ENCODE measurements around the gene OPTN.
"Not testable (repeated sequence)": the region's sequence is repeated elsewhere in the genome, so short reads cannot be mapped to it uniquely, and the experiment has no call there.

The OPTN gene

GRCh38 chr10:13090289-13090688, 9.7 kb upstream of the OPTN start:
- no peak for DNase-seq (ENCODE audit: low read depth in 2 of 2)

- no peak for DNase-seq (ENCODE audit: low read depth in 2 of 2)
Measured at GRCh38 chr10:13091801-13092200, 8.2 kb upstream of the OPTN start.

GRCh38 chr10:13092291-13093102, 7.5 kb upstream of the OPTN start:
- DNase-seq (ENCODE audit: low read depth in 2 of 2), result no peak

DNA sequence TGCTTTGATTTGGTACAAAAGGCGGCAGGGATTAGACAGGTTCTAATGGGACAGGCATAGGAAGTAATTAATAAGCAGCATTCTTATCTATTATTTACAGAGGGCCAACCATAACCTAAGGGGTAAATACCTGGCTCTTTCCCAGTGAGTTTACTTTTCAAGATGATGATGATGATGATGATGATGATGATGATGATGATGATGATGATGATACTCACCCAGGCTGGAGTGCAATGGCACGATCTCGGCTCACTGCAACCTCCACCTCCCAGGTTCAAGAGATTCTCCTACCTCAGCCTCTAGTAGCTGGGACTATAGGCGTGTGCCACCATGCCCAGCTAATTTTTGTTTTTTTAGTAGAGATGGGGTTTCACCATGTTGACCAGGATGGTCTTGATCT, 5.9 kb upstream of the OPTN start:
- DNase-seq (ENCODE audit: low read depth in 2 of 2), result not testable (repeated sequence)

- DNase-seq (ENCODE audit: low read depth in 2 of 2), result no peak
Measured at GRCh38 chr10:13095094-13095493, 4.9 kb upstream of the OPTN start.

- no peak for DNase-seq (ENCODE audit: low read depth in 2 of 2)
Measured at GRCh38 chr10:13095929-13096328, 4.0 kb upstream of the OPTN start.

GRCh38 chr10:13099144-13099665, 758 bp upstream of the OPTN start:
- no peak for DNase-seq (ENCODE audit: low read depth in 2 of 2)

DNA sequence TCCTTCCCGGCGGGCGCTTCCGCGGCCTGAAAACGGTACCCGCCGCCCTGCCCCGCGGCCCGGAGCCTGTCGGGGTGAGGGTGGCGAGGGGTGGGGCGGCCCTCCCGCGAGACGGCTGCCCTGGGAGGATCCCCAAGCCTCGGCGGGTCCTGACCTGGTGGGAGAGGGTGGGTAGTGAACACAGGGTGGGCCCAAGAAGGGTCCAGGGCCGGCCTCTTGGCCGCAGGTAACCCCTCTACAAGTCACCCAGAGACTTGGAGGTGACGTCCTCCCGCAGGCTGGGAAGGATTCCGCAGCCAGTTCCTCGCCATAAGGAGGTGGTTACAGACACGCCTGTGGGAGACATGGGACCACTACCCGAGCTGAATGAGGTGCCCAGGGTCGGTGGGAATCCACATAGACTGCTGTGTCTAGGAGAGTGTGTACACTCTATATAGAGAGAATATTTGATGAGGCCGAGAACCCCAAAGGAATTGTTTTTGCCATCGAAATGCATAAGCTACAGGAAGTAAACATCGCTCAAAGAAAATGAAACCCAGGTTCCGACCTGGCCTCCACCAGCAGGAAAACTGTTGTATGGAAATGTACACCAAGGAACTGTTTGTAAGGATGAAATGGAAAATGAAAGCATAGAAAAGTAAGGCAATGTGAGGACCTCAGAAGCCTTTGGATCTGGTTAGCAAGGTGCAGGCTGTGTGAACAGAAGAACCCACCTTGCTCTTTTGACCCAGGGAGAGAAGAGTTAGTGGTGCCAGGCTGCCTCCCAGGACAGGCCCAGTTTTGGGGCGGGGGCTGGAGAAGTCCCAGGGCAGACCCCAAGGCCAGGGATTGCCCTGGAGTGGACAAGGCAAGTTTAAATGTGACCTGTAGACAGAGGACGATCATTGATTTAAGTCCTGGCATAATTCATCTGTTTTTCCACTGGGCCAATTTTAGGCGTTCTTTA, 659 bp downstream of the OPTN start:
- no peak for DNase-seq (ENCODE audit: low read depth in 2 of 2)

- no peak for DNase-seq (ENCODE audit: low read depth in 2 of 2)
Measured at GRCh38 chr10:13102002-13102794, 2.2 kb downstream of the OPTN start.

DNA sequence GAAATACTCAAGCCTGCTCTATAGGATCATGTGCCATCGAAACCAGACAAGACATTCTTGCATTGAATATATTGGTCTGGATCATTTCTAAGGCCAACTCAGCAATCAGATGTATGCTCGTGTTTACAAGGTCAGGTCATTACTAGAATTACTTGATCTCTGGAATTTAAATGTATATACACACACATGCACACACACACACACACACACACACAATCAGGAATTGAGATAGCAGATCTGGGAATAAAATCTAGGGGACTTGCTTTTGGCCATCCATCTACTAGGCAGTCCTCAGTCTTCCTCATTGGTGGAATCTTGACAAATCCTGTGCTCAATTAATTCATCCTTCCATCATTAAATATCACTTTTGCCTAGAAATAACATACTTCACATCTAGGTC, 3.6 kb downstream of the OPTN start:
- no peak for DNase-seq (ENCODE audit: low read depth in 2 of 2)

GRCh38 chr10:13104697-13105096, 4.7 kb downstream of the OPTN start:
- no peak for DNase-seq (ENCODE audit: low read depth in 2 of 2)

- DNase-seq (ENCODE audit: low read depth in 2 of 2), result no peak
Measured at GRCh38 chr10:13105184-13105583, 5.2 kb downstream of the OPTN start.

GRCh38 chr10:13106387-13107045, 6.6 kb downstream of the OPTN start:
- no peak for DNase-seq (ENCODE audit: low read depth in 2 of 2)

DNA sequence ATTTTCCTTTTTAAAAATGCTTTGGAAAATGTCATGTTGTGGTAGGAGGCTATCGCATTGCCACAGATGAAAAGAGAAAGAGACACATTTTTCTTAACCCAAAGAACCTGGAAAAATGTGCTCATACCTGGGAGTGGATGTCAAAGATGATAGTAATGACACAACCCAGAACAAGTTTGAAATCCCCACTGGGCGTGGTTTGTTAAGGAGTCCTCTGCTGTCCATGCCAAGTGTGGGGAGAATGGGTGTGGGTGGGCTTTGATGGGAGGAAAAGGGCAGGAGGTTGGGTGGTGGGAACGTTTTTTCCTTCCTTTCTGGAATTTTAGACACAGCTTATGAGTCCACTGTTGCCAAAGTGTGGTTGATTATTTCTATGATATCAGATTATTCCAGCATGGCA, 10.9 kb downstream of the OPTN start:
- no peak for DNase-seq (ENCODE audit: low read depth in 2 of 2)

DNA sequence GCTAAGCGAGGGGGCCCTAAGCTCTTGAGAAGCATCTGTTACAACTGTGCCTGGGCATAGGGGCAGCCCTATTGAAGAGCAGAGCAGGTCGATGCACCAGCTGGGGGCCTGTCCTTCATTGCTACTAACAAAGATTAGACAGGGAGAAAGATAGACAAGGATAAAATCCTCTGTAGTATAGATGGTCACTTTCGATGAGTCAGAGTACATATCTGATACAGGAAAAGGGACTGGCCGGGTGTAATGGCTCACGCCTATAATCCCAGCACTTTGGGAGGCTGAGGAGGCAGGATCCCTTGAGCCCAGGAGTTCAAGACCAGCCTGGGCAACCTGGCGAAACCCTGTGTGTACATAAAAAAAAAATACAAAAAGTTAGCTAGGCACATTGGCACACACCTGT, 13.6 kb downstream of the OPTN start:
- no peak for DNase-seq (ENCODE audit: low read depth in 2 of 2)

GRCh38 chr10:13115832-13116803, 16.2 kb downstream of the OPTN start:
- DNase-seq (ENCODE audit: low read depth in 2 of 2), result no peak

DNA sequence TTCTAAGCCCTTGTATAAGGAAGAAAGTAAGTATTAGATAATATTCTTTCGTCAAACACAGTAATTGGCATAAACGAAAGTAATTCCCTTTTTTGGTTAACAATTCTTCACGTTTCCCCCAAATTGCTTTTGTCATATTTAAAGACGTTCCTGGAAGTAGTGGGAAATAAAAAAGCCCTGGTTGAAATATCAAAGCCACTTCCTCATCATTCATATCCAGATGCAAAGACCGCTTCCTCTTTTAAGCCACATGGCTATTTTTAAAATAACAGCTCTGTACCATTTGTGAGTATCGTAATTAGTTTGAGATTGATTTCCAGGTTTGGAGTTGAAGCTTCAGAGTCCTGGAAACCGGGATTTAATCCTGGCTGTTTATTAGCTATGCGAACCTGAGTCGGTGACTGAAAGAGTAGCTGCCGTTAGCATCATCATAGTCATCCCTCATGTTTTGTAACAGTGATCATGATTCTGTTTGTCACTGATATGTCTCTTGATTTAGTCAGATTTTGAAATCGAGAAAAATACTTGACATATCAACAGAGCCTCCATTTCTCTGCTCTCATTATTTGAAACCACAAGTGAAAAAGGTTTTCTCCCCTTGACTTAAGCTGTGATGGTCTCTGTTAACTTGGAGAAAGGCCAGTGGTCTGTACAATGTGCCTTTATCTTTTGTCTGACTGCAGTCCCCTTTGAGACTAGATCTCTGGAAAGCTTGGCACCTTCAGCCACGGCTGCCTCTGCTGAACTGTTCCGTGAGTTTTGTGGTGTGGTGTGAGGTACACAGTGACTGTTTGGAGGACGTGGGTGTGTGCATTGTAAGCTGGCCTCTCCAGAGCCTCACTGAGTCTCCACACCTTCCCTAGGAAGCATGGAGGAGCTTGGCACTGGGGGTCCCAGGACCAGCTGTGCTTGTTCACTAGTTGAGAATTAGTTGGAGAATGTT, 18.1 kb downstream of the OPTN start:
- no peak for DNase-seq (ENCODE audit: low read depth in 2 of 2)

GRCh38 chr10:13118784-13119410, 18.9 kb downstream of the OPTN start:
- DNase-seq (ENCODE audit: low read depth in 2 of 2), result no peak
